ENCODE measurements around the gene CISH. TPM values are rescaled to one million over a fixed set of nuclear protein-coding genes. Genes with fewer than 3 reads are reported as not detected.

The CISH gene
- total and polyA plus RNA-seq, 2 of the 4 experiments (the other 2 are of a cell fraction) = 0.90 to 4.0 TPM

- no peak overlapping the region for H3K56ac ChIP-seq (ENCODE audit: extremely low read depth, insufficient read depth, low read length)
- no peak overlapping the region for H3K4me3 ChIP-seq (ENCODE audit: insufficient read depth, low read depth, low read length)
- no peak overlapping the region; a peak in 1 of 4 replicates for H4K8ac ChIP-seq (ENCODE audit: low read depth in 2 of 2, low read length in 2 of 2)
- peak overlapping the region; percentile 87 for H2AK9ac ChIP-seq (replicated peaks; ENCODE audit: low read depth, low read length, poor library complexity)
- peaks cover 0 to 14% of the 10 kb centered on the region in 2 experiments; a peak in 2 of 4 replicates for H3K79me1 ChIP-seq (ENCODE audit: low read depth in 1 of 2, low read length in 2 of 2)
- peak overlapping the region; percentile 40; the same call in 1 of the 2 replicates for H3K23ac ChIP-seq (ENCODE audit: low read depth, low read length)
- H2BK15ac ChIP-seq (ENCODE audit: low read depth, low read length) = no peak overlapping the region
- BruUV-seq (replicated peaks) = no TSS peak
- H2BK120ac ChIP-seq (ENCODE audit: low read depth, low read length) = 0 out of 2 replicates have a peak overlapping the region, but pooled peaks have one; percentile 12
- ChIA-PET POLR2A (ENCODE audit: unreplicated experiment) (no interaction called here), CTCF (interaction anchor here (0.5 to 2.1 kb wide), 6 partner anchors 8 to 644 kb away, joined by 3 to 5 read pairs (median 3); no protein-coding TSS in a partner anchor)
- ATAC-seq (ENCODE audit: low read depth) = peak; percentile 83
- H3K9ac ChIP-seq (ENCODE audit: low read depth, low read length) = no peak overlapping the region
- peak overlapping the region; percentile 80 for H2AFZ ChIP-seq (replicated peaks; ENCODE audit: low read length, poor library complexity)
- H3K4me1 ChIP-seq (ENCODE audit: control insufficient read depth, insufficient read depth, low read length) = peaks cover 6% of the 10 kb centered on the region
- H2BK20ac ChIP-seq (ENCODE audit: low read depth, low read length) = no peak overlapping the region
- H3K14ac ChIP-seq (replicated peaks; ENCODE audit: low read depth, low read length) = peak overlapping the region; percentile 42; the same call in 1 of the 2 replicates
- in situ Hi-C loops (cut with MboI; ENCODE audit: low sequenced_read_pairs) (no loop called here), dilution Hi-C loops (cut with HindIII; ENCODE audit: low sequenced_read_pairs, unreplicated experiment) (no loop called here), intact Hi-C loops (cut with micrococcal nuclease) (no loop called here)
- H3K9me1 ChIP-seq (ENCODE audit: insufficient read depth, low read length) = peaks cover 29% of the 10 kb centered on the region
- no peak overlapping the region for H4K91ac ChIP-seq (ENCODE audit: insufficient read depth, low read depth, low read length)
- H4K5ac ChIP-seq (ENCODE audit: low read depth, low read length) = no peak overlapping the region
- H3K27me3 ChIP-seq (ENCODE audit: control insufficient read depth, insufficient read depth, low read length) = no peaks in the 10 kb centered on the region
- no peak overlapping the region for H3K4ac ChIP-seq (ENCODE audit: low read depth, low read length)
- 0% methylated on average over 1 of the region's 6 CpGs; no CpG with 5 or more reads in 1 of the 2 experiments for WGBS, 2 experiments (ENCODE audit: extremely low coverage in 2 of 2, insufficient read length in 1 of 2)
- H3K9me3 ChIP-seq (ENCODE audit: control insufficient read depth, insufficient read depth, low read length) = no peaks in the 10 kb centered on the region
- TF ChIP-seq SMC3 (IDR thresholded peaks at IDR 0.05; ENCODE audit: low read depth, low read length) (peak; percentile 40; the same call in 1 of the 2 replicates), CHD1 (IDR thresholded peaks at IDR 0.05; ENCODE audit: low read depth, low read length) (no peak), FOS (IDR thresholded peaks at IDR 0.05; ENCODE audit: low read depth, low read length) (0 out of 2 replicates have a peak, but pooled peaks have one; percentile 20), RAD21 (IDR thresholded peaks at IDR 0.05; ENCODE audit: low read length) (peak; percentile 53), RCOR1 (IDR thresholded peaks at IDR 0.05; ENCODE audit: insufficient replicate concordance, low read length) (no peak), RFX5 (IDR thresholded peaks at IDR 0.05; ENCODE audit: low read depth, low read length) (no peak)
- TF ChIP-seq, protein P1, sequence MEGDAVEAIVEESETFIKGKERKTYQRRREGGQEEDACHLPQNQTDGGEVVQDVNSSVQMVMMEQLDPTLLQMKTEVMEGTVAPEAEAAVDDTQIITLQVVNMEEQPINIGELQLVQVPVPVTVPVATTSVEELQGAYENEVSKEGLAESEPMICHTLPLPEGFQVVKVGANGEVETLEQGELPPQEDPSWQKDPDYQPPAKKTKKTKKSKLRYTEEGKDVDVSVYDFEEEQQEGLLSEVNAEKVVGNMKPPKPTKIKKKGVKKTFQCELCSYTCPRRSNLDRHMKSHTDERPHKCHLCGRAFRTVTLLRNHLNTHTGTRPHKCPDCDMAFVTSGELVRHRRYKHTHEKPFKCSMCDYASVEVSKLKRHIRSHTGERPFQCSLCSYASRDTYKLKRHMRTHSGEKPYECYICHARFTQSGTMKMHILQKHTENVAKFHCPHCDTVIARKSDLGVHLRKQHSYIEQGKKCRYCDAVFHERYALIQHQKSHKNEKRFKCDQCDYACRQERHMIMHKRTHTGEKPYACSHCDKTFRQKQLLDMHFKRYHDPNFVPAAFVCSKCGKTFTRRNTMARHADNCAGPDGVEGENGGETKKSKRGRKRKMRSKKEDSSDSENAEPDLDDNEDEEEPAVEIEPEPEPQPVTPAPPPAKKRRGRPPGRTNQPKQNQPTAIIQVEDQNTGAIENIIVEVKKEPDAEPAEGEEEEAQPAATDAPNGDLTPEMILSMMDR (conservative IDR thresholded peaks at IDR 0.05; ENCODE audit: low read depth, low read length) = peak; percentile 45
- TF ChIP-seq, protein P2, sequence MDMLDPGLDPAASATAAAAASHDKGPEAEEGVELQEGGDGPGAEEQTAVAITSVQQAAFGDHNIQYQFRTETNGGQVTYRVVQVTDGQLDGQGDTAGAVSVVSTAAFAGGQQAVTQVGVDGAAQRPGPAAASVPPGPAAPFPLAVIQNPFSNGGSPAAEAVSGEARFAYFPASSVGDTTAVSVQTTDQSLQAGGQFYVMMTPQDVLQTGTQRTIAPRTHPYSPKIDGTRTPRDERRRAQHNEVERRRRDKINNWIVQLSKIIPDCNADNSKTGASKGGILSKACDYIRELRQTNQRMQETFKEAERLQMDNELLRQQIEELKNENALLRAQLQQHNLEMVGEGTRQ (IDR thresholded peaks at IDR 0.05; ENCODE audit: low read depth, low read length) = no peak
- peak; percentile 69 for DNase-seq
- H2AK5ac ChIP-seq (ENCODE audit: low read depth, low read length) = peak overlapping the region; percentile 44; the same call in 1 of the 2 replicates
- no peak overlapping the region for H3K4me2 ChIP-seq (ENCODE audit: low read depth, low read length)
- no peak overlapping the region for H2BK5ac ChIP-seq (ENCODE audit: low read depth, low read length, poor library complexity, severe bottlenecking)
- peaks cover 10% of the 10 kb centered on the region for H4K20me1 ChIP-seq (ENCODE audit: insufficient read depth, low read length)
- H3K27ac ChIP-seq (ENCODE audit: insufficient read depth, low read length) = no peak overlapping the region
- H3K36me3 ChIP-seq (ENCODE audit: control insufficient read depth, insufficient read depth, low read length) = no peaks in the 10 kb centered on the region
- no peak overlapping the region for H3K18ac ChIP-seq (ENCODE audit: low read depth, low read length)
Measured at GRCh38 chr3:50627407-50628051, 16.0 kb upstream of the CISH start.
